Choroid plexus epithelial cell (primary cell): ENCODE data around the gene TEX51.

Experiments used
- DNase-seq: peaks from one replicate; pipeline ENCODE4 v3.0.0-alpha.2; 2010; ENCODE audit warnings: low read depth
- H3K4me3 ChIP-seq: 2 replicates; pipeline ENCODE4 v1.5.1; 2011; ENCODE audit warnings: low read depth, mild to moderate bottlenecking, control low read depth, low read length, moderate library complexity
- TF ChIP-seq, protein P1 (sequence below): conservative IDR thresholded peaks from 2 replicates; pipeline ENCODE4 v1.5.1; 2011; ENCODE audit warnings: low read depth, mild to moderate bottlenecking, control low read depth, inconsistent platforms, low read length, moderate library complexity

Gene TEX51

DNA sequence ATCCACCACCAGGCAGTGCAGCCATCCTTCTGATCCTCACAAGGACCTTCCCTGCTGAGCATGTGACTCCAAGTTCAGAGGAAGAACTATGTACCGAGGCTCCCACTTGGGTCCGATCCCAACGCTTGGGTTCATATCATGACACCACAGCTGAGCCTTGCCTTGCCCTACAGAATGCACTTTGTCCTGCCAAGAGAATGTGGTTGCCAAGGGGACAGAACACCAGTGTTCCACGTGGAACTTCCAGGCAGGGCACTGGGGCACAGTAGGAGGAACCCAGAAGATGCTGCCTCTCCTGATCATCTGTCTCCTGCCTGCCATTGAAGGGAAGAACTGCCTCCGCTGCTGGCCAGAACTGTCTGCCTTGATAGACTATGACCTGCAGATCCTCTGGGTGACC is at the start of gene TEX51:
TEX51 (plus strand) TSS at position 255 of the 400 bp plus-strand sequence; CDS start at position 284, 29 bp downstream.
- H3K4me3 ChIP-seq: no peak within 1 kb of the TSS
- TF ChIP-seq, protein P1, sequence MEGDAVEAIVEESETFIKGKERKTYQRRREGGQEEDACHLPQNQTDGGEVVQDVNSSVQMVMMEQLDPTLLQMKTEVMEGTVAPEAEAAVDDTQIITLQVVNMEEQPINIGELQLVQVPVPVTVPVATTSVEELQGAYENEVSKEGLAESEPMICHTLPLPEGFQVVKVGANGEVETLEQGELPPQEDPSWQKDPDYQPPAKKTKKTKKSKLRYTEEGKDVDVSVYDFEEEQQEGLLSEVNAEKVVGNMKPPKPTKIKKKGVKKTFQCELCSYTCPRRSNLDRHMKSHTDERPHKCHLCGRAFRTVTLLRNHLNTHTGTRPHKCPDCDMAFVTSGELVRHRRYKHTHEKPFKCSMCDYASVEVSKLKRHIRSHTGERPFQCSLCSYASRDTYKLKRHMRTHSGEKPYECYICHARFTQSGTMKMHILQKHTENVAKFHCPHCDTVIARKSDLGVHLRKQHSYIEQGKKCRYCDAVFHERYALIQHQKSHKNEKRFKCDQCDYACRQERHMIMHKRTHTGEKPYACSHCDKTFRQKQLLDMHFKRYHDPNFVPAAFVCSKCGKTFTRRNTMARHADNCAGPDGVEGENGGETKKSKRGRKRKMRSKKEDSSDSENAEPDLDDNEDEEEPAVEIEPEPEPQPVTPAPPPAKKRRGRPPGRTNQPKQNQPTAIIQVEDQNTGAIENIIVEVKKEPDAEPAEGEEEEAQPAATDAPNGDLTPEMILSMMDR: no peak
- DNase-seq: no peak

DNA sequence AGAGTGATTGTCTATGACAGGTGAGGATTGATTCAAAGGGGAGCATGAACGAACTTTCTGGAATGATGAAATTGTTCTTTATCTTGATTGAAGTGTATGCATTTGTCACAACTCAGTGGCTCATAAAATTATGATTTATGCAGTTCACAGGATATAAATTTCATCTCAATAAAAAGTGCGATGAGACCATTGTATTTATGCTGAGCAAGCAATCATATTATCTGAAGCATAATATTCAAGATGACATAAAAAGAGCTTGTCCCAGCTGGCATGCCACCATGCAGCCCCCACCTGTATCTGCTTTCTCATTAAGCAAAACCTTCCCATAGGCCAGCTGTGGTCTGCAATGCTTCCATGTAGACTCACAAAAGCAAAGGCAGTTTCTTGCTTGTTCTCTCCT is 49.6 kb upstream of the TEX51 start:
- DNase-seq: no peak

DNA sequence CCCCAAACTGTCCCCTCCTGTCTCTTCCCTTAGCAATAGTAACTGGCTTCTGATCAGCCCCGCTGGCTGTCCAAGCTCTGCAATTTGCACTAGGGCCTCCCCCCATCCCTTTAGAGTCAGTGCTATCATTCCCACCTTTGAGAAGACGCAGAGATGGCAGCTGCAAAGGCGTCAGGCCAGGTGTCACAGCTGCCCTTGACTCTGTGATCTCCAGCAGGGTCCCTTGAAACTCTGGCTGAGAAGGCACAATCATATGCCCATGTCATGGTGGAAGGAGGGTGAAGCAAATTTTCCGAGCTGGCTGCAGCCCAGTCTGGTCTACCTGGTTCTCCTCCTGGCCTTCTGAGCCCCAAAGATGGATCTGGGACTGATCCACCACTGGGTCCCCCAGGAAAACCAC is 49.2 kb upstream of the TEX51 start:
- no peak for DNase-seq
- H3K4me3 ChIP-seq: no peak overlapping the region
- TF ChIP-seq, protein P1: no peak

More for the DNA sequence above, 49.6 kb upstream of the TEX51 start:
- no peak overlapping the region for H3K4me3 ChIP-seq
- TF ChIP-seq, protein P1: no peak

DNA sequence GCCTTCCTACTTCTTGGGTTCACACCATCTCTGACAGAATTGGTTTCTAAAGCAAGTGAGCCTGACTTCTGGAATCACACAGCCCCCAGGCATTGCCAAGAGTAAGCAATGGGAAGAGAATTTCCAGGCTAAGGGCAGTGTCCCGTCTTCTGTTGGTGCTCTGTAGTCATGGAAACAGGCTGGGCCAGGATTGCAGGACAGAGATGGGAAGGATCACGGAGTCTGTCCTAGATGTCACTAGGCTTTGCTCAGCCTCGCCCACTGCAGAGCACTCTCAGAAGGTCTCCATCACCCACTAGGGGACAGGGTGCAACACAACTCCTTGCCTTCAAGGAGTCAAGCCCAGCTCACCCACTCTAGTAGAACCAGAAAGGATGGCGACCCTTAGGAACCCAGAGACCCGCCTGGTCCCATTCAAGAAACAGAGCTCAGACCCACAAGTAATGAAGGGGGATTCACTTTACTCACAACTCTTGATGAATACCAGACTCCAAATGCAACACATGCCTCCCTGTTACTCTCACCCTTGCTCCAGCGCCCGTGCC is 48.6 kb upstream of the TEX51 start:
- no peak overlapping the region for H3K4me3 ChIP-seq
- TF ChIP-seq, protein P1: no peak
- DNase-seq: no peak

DNA sequence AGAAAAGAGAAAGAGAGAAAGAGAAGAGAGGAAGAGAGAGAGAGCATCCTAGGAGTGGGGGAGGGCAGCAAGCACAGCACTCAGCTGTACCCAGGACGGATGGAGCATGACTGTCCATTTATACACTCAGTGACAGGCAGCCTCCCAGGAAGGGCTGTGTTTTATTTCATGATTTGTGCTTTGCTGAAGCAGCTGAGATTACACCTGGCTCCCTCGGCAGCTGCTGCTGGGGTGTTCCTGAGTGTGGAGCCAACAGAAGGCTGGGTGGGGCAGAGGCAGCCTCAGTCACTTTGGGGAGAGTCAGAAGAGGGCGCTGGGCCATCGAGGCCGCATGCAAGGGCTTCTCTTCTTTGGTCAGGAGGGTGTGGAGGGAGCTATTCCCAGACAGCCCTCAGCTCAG is 47.8 kb upstream of the TEX51 start:
- no peak for DNase-seq
- H3K4me3 ChIP-seq: no peak overlapping the region
- TF ChIP-seq, protein P1: no peak

DNA sequence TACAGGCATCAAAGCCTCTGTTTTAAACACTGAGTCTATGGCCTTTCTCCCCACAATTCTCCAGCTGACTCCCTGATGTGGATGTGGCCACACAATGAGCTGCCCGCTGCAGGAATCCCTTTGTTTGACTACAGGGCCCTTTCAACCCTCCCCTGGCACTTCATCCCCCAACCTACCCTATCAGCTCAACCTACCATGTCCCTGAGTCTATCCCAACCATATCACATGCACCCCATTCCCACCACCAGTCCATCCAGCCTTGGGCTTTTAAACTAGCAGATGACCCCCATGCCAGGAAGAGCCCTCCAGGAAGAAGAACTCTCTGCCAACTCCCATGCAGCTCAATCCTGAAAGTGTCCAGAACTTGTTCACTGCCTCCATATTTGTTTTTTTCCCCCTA is 46.9 kb upstream of the TEX51 start:
- TF ChIP-seq, protein P1: no peak
- DNase-seq: no peak
- no peak overlapping the region for H3K4me3 ChIP-seq

DNA sequence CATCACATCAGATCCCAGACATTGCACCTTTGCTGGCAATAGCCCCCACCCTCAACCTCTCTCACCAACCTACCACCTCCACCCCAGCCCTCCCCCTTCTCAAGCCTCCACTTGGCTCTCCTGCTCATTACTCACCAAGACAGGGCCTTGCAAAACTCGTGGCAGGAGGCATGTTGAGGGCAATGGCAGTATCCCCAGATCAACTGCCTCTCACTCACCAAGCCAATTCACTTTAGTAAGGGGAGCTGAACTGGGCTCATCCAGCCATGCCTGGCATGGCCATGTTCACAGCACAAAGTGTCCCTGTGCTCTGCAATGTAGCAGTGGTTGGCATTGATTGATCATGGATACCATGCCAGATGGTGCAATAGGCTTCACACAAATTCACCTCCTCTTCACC is 46.3 kb upstream of the TEX51 start:
- no peak for DNase-seq
- TF ChIP-seq, protein P1: no peak

More for the DNA sequence above, 46.3 kb upstream of the TEX51 start:
- H3K4me3 ChIP-seq: no peak overlapping the region
